CD4-positive, alpha-beta T cell treated with Interleukin-1 beta for 1 hour (primary cell): ENCODE data around the gene HIC2.
"Not testable (repeated sequence)": the region's sequence is repeated elsewhere in the genome, so short reads cannot be mapped to it uniquely, and the experiment has no call there.

Experiments used
- DNase-seq, 2 donors: peaks; one replicate each; pipeline ENCODE4 v3.0.0-alpha.2; 2020 to 2022

Gene HIC2

GRCh38 chr22:21498489-21498888 lies 81.3 kb downstream of the HIC2 start:
- DNase-seq = not testable (repeated sequence)

- not testable (repeated sequence) for DNase-seq
Measured at GRCh38 chr22:21499623-21500506, 82.7 kb downstream of the HIC2 start.
